GM13976 (cell line): ENCODE results near the gene NCOA3.
"Not testable (repeated sequence)": the region's sequence is repeated elsewhere in the genome, so short reads cannot be mapped to it uniquely, and the experiment has no call there.

Experiments used
- DNase-seq: peaks from one replicate; pipeline ENCODE4 v3.0.0; 2012; ENCODE audit warnings: low spot score
- in situ Hi-C: fragments of 300-500 bp; cut with MboI; formaldehyde crosslinking; loops from one replicate; pipeline ENCODE4 v1.12.0; 2022; ENCODE audit warnings: low sequenced_read_pairs, mixed read lengths, inconsistent platforms; ENCODE audit not compliant: unreplicated experiment
- TF ChIP-seq, protein P1 (sequence below): IDR thresholded peaks from 2 replicates; pipeline ENCODE4 v1.5.1; 2012; ENCODE audit warnings: borderline replicate concordance, mild to moderate bottlenecking; ENCODE audit not compliant: insufficient read depth; ENCODE audit errors: extremely low read depth, missing control alignments, control extremely low read depth

The NCOA3 gene

DNA sequence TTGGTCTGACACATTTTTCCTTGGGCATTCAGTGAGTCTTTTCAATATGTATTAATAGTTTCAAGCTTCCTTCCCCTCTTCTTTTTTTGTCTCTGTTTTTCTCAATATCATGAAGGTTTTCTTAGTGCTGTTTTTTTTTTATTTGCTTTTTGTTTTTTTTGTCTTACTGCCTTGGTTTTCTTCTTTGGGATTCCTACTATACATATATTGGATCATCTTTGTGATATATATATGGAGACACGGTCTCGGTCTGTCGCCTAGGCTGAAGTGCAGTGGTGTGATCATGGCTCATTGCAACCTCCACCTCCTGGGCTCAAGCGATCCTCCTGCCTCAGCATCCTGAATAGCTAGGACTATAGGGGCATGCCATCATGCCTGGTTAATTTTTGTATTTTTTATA lies 43.8 kb downstream of the NCOA3 start:
- in situ Hi-C loops, result no loop called here
- DNase-seq, result no peak
- TF ChIP-seq, protein P1, sequence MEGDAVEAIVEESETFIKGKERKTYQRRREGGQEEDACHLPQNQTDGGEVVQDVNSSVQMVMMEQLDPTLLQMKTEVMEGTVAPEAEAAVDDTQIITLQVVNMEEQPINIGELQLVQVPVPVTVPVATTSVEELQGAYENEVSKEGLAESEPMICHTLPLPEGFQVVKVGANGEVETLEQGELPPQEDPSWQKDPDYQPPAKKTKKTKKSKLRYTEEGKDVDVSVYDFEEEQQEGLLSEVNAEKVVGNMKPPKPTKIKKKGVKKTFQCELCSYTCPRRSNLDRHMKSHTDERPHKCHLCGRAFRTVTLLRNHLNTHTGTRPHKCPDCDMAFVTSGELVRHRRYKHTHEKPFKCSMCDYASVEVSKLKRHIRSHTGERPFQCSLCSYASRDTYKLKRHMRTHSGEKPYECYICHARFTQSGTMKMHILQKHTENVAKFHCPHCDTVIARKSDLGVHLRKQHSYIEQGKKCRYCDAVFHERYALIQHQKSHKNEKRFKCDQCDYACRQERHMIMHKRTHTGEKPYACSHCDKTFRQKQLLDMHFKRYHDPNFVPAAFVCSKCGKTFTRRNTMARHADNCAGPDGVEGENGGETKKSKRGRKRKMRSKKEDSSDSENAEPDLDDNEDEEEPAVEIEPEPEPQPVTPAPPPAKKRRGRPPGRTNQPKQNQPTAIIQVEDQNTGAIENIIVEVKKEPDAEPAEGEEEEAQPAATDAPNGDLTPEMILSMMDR, result no peak

DNA sequence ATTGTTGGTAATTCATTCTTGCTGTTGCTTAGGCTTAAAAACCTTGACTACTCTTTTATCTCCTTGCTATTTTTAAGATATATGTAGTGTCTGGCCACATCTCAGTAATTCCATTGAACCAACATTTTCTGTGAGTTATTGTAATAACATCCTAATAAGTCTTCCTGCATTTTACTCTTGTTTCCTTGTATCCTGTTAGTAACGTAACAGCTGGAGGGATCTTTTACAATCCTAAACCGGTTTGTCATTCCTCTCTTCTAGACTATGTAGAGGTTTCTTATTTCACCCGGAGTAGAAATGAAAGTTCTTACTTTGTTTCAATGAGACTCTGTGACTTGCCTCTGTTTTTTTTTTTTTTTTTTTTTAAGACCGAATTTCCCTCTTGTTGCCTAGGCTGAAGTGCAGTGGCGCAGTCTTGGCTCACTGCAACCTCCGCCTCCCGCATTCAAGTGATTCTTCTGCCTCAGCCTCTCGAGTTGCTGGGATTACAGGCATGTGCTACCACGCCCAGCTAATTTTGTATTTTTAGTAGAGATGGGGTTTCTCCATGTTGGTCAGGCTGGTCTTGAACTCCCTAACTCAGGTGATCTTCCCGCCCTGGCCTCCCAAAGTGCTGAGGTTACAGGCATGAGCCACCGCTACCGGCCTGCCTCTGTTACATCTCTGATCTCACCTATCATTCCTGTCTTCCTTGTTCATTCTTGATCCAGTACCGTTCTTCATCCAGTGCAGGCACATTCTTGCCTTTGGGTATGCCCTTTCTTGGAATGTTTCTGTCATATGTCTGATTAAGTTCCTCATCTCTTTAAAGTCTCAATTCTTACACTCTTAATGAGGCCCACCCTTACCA lies 44.7 kb downstream of the NCOA3 start:
- in situ Hi-C loops, result no loop called here
- DNase-seq, result no peak

DNA sequence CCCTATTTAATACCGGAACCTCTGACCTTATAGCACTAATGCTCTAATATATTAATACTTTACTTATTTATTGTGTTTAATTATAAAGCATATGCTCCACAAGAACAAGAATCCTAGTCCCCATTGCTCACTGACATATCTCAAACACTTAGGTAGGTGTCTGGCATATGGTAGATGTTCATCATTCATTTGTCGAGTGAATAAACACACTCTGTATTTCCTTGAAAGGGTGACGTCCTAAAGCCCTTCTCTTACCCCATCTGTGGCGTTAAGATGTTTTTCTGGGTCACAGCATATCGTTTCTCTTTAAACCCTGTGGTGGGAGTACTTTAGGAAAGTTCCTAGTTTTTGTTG lies 45.3 kb downstream of the NCOA3 start:
- DNase-seq, result no peak
- TF ChIP-seq, protein P1, result no peak
- in situ Hi-C loops, result no loop called here

More for the DNA sequence above, 44.7 kb downstream of the NCOA3 start:
- TF ChIP-seq, protein P1, result no peak

DNA sequence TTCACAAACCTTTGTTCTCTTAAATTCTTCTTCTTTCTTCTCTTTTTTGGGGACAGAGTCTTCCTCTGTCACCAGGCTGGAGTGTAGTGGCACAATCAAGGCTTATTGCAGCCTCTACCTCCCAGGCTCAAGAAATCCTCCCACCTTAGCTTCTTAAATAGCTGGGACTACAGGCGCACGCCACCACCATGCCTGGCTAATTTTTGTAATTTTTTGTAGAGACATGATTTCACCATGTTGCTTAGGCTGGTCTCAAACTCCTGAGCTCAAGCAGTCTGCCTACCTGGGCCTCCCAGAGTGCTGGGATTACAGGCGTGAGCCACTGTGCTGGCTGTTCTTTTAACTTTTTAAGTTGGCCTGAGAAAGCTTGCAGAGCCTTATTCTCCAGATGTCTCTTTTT lies 48.0 kb downstream of the NCOA3 start:
- no peak for DNase-seq
- in situ Hi-C loops, result no loop called here
- TF ChIP-seq, protein P1, result no peak

DNA sequence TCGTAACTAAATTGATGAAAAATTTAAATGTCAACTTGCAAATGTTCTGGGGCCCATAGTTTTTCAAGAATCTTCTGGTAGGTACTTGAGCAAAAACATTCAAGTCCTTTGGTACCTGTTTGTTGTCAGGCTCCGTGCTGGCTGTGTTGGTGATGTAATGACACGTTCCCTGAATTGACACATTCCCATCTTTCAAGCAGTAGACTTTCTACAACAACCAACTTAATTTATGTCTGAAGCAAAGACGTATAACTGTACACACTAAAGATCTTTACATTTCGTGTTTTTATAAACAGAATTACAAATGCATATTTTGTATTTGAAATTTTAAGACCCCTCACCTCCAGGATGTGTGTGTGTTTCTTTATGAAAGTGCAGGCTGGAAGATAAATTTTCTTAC lies 49.5 kb downstream of the NCOA3 start:
- TF ChIP-seq, protein P1, result no peak
- in situ Hi-C loops, result no loop called here
- DNase-seq, result no peak

DNA sequence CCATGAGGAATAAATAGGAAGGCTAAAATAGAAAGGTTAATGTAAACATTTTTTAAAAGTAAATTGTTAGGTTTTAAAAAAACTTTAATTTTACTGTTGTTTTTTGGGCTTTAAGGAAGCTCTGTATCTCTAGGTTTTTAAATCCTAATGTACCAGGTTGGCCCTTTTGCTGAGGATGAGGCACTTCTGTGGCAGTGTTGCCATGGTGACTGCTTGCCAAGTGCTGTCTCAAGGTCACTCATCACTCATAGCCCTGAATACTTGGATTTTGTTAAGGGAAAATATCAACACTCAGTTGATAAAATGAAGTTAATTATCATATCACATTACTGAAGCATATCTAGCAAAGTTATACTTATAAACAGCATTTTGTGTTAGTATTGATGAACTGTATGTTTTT lies 50.2 kb downstream of the NCOA3 start:
- in situ Hi-C loops, result no loop called here
- TF ChIP-seq, protein P1, result no peak

DNA sequence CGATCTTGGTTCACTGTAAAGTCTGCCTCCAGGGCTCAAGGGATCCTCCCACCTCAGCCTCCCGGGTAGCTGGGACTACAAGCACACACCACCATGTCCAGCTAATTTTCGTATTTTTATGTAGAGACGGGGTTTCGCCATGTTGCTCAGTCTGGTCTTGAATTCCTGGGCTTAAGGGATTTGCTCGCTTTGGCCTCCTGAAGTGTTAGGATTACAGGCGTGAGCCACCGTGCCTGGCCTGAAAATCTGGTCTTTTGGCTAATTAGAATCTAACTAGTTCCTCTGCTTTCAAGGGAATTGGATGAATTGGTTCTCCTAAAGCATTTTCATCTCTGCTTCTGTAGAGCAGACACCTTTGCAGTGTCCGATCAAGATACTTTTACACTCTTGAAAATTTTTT lies 51.3 kb downstream of the NCOA3 start:
- in situ Hi-C loops, result no loop called here
- TF ChIP-seq, protein P1, result no peak
- no peak for DNase-seq

More for the DNA sequence above, 50.2 kb downstream of the NCOA3 start:
- DNase-seq, result no peak

DNA sequence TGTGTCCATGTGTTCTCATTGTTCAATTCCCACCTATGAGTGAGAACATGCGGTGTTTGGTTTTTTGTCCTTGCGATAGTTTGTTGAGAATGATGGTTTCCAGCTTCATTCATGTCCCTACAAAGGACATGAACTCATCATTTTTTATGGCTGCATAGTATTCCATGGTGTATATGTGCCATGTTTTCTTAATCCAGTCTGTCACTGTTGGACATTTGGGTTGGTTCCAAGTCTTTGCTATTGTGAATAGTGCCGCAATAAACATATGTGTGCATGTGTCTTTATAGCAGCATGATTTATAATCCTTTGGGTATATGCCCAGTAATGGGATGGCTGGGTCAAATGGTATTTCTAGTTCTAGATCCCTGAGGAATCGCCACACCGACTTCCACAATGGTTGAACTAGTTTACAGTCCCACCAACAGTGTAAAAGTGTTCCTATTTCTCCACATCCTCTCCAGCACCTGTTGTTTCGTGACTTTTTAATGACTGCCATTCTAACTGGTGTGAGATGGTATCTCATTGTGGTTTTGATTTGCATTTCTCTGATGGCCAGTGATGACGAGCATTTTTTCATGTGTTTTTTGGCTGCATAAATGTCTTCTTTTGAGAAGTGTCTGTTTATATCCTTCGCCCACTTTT lies 52.0 kb downstream of the NCOA3 start:
- DNase-seq, in situ Hi-C loops: not testable (repeated sequence)

DNA sequence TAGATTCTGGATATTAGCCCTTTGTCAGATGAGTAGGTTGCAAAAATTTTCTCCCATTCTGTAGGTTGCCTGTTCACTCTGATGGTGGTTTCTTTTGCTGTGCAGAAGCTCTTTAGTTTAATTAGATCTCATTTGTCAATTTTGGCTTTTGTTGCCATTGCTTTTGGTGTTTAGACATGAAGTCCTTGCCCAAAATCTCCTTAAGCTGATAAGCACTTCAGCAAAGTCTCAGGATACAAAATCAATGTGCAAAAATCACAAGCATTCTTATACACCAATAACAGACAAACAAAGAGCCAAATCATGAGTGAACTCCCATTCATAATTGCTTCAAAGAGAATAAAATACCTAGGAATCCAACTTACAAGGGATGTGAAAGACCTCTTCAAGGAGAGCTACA lies 52.6 kb downstream of the NCOA3 start:
- in situ Hi-C loops, DNase-seq: not testable (repeated sequence)
